Measurements from ENCODE around the gene CHST12. TPM values are rescaled to one million over a fixed set of nuclear protein-coding genes. Genes with fewer than 3 reads are reported as not detected.

The CHST12 gene
- total RNA-seq, 1 donor from 2014 or later: 15.3 TPM

DNA sequence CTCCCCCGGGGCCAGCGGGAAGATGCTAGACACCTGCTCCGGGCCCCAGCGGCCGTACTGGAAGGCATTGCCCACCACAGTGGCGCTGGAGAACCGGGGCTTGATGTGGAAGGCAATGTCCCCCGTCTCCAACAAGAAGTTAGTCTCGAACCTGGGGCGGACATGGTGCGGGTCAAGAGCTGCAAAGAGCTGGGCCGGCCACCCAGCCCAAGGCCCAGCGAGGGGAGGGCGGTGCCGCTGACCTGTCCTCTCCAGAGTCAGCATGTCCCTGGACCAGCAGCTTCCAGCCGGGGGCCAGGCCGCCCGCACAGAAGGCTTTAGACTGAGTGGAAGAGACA, 72.2 kb downstream of the CHST12 start:
- Histone ChIP-seq H3K4me1 (peaks cover 47% of the 10 kb centered on the region), H3K27me3 (ENCODE audit: low read depth) (peaks cover 57% of the 10 kb centered on the region)

DNA sequence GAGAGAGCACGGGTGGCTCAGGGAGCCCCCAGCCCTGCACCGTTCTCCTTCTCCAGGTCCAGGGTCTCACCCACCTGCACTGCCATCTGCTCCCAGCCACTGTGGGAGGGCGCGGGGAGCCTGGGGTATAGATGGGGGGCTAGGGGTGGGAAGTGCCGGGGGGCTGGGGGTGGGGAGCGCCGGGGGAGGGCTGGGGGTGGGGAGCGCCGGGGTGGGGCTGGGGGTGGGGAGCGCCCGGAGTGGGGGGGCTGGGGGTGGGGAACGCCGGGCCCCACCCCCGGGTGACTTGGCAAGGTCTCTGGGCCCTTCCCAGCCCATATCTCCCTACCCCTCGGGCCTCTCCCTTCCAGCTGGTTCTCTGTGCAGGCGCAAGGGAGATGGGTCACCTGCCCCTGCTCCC, 72.9 kb downstream of the CHST12 start, which contains the start of gene GRIFIN:
Gene GRIFIN (minus strand): TSS at position 101 of the 400 bp plus-strand sequence. CDS start 15 bp downstream, at position 86.
- Histone ChIP-seq H3K9me3 (replicated peaks) (no peaks in the 10 kb centered on the region), H3K4me1 (peaks cover 43% of the 10 kb centered on the region), H3K27me3 (ENCODE audit: low read depth) (peaks cover 54% of the 10 kb centered on the region), H3K36me3 (no peaks in the 10 kb centered on the region), H3K27ac (replicated peaks) (no peak within 1 kb of the TSS), H3K4me3 (no peak within 1 kb of the TSS)
- intact Hi-C loops (cut with micrococcal nuclease): no loop called here
- DNase-seq: no peak
- TF ChIP-seq, protein P1, sequence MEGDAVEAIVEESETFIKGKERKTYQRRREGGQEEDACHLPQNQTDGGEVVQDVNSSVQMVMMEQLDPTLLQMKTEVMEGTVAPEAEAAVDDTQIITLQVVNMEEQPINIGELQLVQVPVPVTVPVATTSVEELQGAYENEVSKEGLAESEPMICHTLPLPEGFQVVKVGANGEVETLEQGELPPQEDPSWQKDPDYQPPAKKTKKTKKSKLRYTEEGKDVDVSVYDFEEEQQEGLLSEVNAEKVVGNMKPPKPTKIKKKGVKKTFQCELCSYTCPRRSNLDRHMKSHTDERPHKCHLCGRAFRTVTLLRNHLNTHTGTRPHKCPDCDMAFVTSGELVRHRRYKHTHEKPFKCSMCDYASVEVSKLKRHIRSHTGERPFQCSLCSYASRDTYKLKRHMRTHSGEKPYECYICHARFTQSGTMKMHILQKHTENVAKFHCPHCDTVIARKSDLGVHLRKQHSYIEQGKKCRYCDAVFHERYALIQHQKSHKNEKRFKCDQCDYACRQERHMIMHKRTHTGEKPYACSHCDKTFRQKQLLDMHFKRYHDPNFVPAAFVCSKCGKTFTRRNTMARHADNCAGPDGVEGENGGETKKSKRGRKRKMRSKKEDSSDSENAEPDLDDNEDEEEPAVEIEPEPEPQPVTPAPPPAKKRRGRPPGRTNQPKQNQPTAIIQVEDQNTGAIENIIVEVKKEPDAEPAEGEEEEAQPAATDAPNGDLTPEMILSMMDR (IDR thresholded peaks at IDR 0.05; ENCODE audit: borderline replicate concordance): no peak

More for the DNA sequence above, 72.2 kb downstream of the CHST12 start:
- Histone ChIP-seq H3K9me3 (replicated peaks) (no peaks in the 10 kb centered on the region), H3K27ac (replicated peaks) (no peak overlapping the region), H3K36me3 (no peaks in the 10 kb centered on the region), H3K4me3 (no peak overlapping the region)
- TF ChIP-seq, protein P1 (IDR thresholded peaks at IDR 0.05; ENCODE audit: borderline replicate concordance): no peak
- intact Hi-C loops (cut with micrococcal nuclease): no loop called here
- DNase-seq: no peak

DNA sequence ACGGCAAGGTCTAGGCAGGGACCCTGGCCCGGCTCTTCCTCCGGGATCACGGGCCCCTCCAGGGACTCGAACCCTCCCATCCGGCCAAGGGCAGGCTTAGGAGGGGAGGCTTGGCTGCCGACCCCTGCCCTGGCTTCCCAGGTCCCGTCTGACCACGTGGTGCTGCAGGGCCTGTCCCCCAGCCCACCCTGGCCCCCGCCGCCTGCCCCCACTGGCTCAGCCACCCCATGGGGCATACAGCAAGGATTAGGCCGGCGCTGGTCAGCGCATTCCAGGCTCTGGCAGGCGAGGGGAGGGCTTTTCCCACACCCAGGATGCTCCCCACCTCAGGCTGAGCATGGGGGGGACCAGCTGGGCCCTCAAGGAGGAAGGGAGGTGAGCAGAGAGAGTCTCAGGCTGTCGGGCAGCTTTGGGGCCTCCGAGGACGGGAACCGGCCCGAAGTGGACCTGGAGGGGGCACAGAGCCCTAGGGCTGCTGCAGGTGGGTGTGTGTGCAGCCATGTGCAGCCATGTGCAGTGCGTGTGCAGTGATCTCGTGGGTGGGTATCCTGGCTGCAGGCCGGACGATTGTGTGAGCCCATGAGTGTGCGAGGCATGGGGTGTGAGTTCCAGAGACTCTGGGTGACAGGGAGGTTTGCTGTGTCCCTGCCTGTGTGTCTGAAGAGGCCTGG, 73.5 kb downstream of the CHST12 start:
- TF ChIP-seq, protein P1 (IDR thresholded peaks at IDR 0.05; ENCODE audit: borderline replicate concordance): no peak
- Histone ChIP-seq H3K27ac (replicated peaks) (no peak overlapping the region), H3K36me3 (no peaks in the 10 kb centered on the region), H3K27me3 (ENCODE audit: low read depth) (peaks cover 47% of the 10 kb centered on the region), H3K9me3 (replicated peaks) (no peaks in the 10 kb centered on the region), H3K4me1 (peaks cover 37% of the 10 kb centered on the region), H3K4me3 (no peak overlapping the region)
- intact Hi-C loops (cut with micrococcal nuclease): no loop called here
- no peak for DNase-seq

DNA sequence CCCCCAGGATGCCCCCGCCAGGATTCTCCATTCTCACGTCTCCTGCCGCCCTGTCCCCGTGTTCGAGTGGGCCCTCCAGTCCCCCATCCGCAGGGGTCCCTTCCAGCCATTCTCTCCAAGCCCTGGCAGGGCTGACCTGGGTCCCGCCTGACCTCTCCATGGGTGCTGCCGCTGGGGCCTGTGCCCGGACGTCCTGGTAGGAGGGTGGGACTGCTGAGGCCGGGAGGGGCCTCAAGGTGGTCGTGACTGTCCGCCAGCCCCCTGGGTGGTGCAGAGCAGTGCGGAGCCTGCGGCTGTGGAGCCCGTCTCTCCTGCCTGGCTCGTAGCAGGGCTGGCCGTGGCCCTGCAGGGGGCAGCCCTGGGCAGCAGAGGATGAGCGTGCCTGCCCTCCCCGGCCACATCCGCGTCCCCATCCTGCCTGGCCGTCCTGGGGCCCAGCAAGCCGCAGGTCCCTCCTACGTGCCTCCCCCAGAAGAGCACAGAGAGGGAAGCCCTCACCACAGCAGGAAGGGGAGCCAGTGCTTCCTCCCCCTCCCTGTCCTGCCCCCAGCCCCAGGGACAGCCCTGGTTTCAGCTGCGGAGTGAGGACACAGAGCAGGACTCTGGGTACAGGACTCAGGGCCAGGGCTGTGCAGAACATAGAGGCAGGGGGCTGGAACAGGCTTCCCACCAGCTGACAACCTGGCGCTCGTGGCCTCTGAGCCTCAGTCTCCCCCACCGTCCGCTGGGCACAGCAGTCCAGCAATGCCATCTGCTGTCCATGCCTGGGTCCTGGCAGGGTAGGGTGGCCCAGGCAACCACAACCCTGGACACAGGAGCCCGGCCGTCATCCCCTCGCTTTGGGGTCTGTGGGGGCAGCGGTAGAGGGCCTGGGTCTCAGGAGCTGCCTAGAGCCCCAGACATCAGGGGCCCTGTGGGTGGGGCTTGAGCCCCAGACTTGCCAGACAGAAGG, 74.3 kb downstream of the CHST12 start:
- H3K36me3 ChIP-seq: no peaks in the 10 kb centered on the region
- peaks cover 36% of the 10 kb centered on the region for H3K4me1 ChIP-seq
- peaks cover 1% of the 10 kb centered on the region for H3K9me3 ChIP-seq (replicated peaks)
- H3K4me3 ChIP-seq: peak overlapping the region; percentile 4
- no peak overlapping the region for H3K27ac ChIP-seq (replicated peaks)
- H3K27me3 ChIP-seq (ENCODE audit: low read depth): peaks cover 46% of the 10 kb centered on the region
- DNase-seq: peak; percentile 69
- intact Hi-C loops (cut with micrococcal nuclease): no loop called here
- TF ChIP-seq, protein P1 (IDR thresholded peaks at IDR 0.05; ENCODE audit: borderline replicate concordance): peak; percentile 85

DNA sequence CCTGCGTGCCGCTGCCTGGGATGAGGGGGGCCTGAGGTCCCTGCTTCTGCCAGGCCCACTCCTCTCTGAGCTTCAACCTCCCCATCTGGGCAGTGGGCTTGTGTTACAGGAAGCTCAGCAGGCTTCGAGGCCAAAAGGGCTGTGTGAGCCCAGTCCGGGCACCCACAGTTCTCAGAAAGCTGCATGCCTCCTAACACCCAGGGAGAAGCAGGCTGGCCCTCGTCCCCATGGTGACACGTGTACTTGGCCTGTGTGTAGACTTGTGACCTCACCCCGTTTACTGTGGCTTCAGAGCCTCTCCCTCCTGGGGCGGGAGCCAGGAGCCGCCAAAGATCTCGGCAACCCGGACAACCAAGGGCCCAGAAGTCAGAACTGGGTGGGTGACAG, 75.0 kb downstream of the CHST12 start:
- Histone ChIP-seq H3K9me3 (replicated peaks) (peaks cover 8% of the 10 kb centered on the region), H3K27ac (replicated peaks) (no peak overlapping the region), H3K4me1 (peaks cover 36% of the 10 kb centered on the region), H3K36me3 (no peaks in the 10 kb centered on the region), H3K4me3 (peak overlapping the region; percentile 21), H3K27me3 (ENCODE audit: low read depth) (peaks cover 46% of the 10 kb centered on the region)
- DNase-seq: peak; percentile 72
- TF ChIP-seq, protein P1 (IDR thresholded peaks at IDR 0.05; ENCODE audit: borderline replicate concordance): no peak
- intact Hi-C loops (cut with micrococcal nuclease): no loop called here

Data from left ventricle myocardium inferior (tissue), 1 donor.